Hindlimb muscle (tissue), 1 donor: ENCODE results near the gene GRIN2A. TPM values are rescaled to one million over a fixed set of nuclear protein-coding genes. Genes with fewer than 3 reads are reported as not detected.
A peak's percentile ranks its signal among the peaks of the same experiment; 100 is the strongest.

Experiments
- DNase-seq: peaks from one replicate; pipeline ENCODE4 v3.0.0-alpha.2; 2013
- polyA plus RNA-seq: library from polyadenylated mRNA; unstranded; fragments of 120-200 nt; gene quantifications from one replicate; pipeline ENCODE4 v1.2.1, GENCODE V29; 2013; ENCODE audit not compliant: insufficient read length

GRIN2A gene
- polyA plus RNA-seq, 1 donor = 0.25 TPM

- DNase-seq = no peak
Observed at GRCh38 chr16:9850817-9851216, 331.4 kb downstream of the GRIN2A start.

GRCh38 chr16:9849697-9850245 lies 332.5 kb downstream of the GRIN2A start:
- DNase-seq = no peak

- DNase-seq = no peak
Observed at GRCh38 chr16:9847146-9847545, 335.1 kb downstream of the GRIN2A start.

- DNase-seq = no peak
Observed at GRCh38 chr16:9846362-9847099, 335.7 kb downstream of the GRIN2A start.

- no peak for DNase-seq
Observed at GRCh38 chr16:9845661-9846361, 336.4 kb downstream of the GRIN2A start.

GRCh38 chr16:9844361-9844760 lies 337.9 kb downstream of the GRIN2A start:
- DNase-seq = no peak

GRCh38 chr16:9843424-9844018 lies 338.7 kb downstream of the GRIN2A start:
- no peak for DNase-seq

- no peak for DNase-seq
Observed at GRCh38 chr16:9840761-9841665, 341.2 kb downstream of the GRIN2A start.

- DNase-seq = no peak
Observed at GRCh38 chr16:9837481-9837880, 344.7 kb downstream of the GRIN2A start.

GRCh38 chr16:9836118-9836736 lies 346.0 kb downstream of the GRIN2A start:
- peak; percentile 57 for DNase-seq

- DNase-seq = no peak
Observed at GRCh38 chr16:9827062-9827752, 355.0 kb downstream of the GRIN2A start.

GRCh38 chr16:9826656-9827055 lies 355.6 kb downstream of the GRIN2A start:
- DNase-seq = no peak

- no peak for DNase-seq
Observed at GRCh38 chr16:9824200-9825068, 357.8 kb downstream of the GRIN2A start.

GRCh38 chr16:9823510-9823909 lies 358.7 kb downstream of the GRIN2A start:
- DNase-seq = no peak

- no peak for DNase-seq
Observed at GRCh38 chr16:9821970-9822369, 360.3 kb downstream of the GRIN2A start.

GRCh38 chr16:9821331-9821730 lies 360.9 kb downstream of the GRIN2A start:
- DNase-seq = no peak

GRCh38 chr16:9820476-9821246 lies 361.6 kb downstream of the GRIN2A start:
- DNase-seq = no peak

GRCh38 chr16:9818702-9819101 lies 363.5 kb downstream of the GRIN2A start:
- DNase-seq = no peak

GRCh38 chr16:9817586-9817985 lies 364.6 kb downstream of the GRIN2A start:
- no peak for DNase-seq
